Heart left ventricle (tissue), 16 donors: Measurements from ENCODE around the gene GAL3ST1. TPM values are rescaled to one million over a fixed set of nuclear protein-coding genes. Genes with fewer than 3 reads are reported as not detected.
"Not testable (repeated sequence)": the region's sequence is repeated elsewhere in the genome, so short reads cannot be mapped to it uniquely, and the experiment has no call there.

ENCODE experiments used
- ATAC-seq, 4 donors: fragments of 200-7000 bp; cut with Tn5 transposase; one replicate each; pipeline ENCODE4 v1.9.1; 2020 to 2022; ENCODE audit warnings: moderate library complexity in 4 of 4, mild to moderate bottlenecking in 3 of 4, moderate number of reproducible peaks in 1 of 4
- DNase-seq, 5 donors: peaks; one replicate each; pipeline ENCODE4 v3.0.0-alpha.2; 2020
- H3K27ac ChIP-seq, 12 donors: fragments of 200-600 bp; sonication (generic) in 4 of 12; one replicate each; pipeline versions ENCODE4 v1.5.0 to v1.8.0; 2016 to 2022; ENCODE audit warnings: mild to moderate bottlenecking in 2 of 12
- H3K27me3 ChIP-seq, 9 donors: fragments of 200-600 bp; sonication (generic) in 2 of 9; one replicate each; pipeline versions ENCODE4 v1.5.1 to v1.8.0; 2016 to 2022; ENCODE audit warnings: mild to moderate bottlenecking in 3 of 9
- H3K36me3 ChIP-seq, 9 donors: fragments of 200-600 bp; sonication (generic) in 2 of 9; one replicate each; pipeline versions ENCODE4 v1.5.0 to v1.8.0; 2018 to 2022; ENCODE audit warnings: mild to moderate bottlenecking in 2 of 9
- H3K4me1 ChIP-seq, 12 donors: fragments of 200-600 bp; sonication (generic) in 4 of 12; one replicate each; pipeline versions ENCODE4 v1.5.0 to v1.8.0; 2016 to 2022; ENCODE audit warnings: mild to moderate bottlenecking in 3 of 12
- H3K4me3 ChIP-seq, 12 donors: fragments of 200-600 bp; sonication (generic) in 4 of 12; one replicate each; pipeline versions ENCODE4 v1.5.0 to v1.8.0; 2017 to 2022; ENCODE audit warnings: mild to moderate bottlenecking in 9 of 12, moderate library complexity in 4 of 12
- H3K9me3 ChIP-seq, 12 donors: fragments of 200-600 bp; sonication (generic) in 4 of 12; one replicate each; pipeline versions ENCODE4 v1.5.0 to v1.8.0; 2016 to 2022; ENCODE audit warnings: mild to moderate bottlenecking in 1 of 12
- CTCF ChIP-seq, 12 donors: fragments of 200-600 bp; sonication (generic) in 4 of 12; IDR thresholded peaks; one replicate each; pipeline versions ENCODE4 v1.5.0 to v1.8.0; 2018 to 2022; ENCODE audit warnings: antibody characterized with exemption in 12 of 12, mild to moderate bottlenecking in 5 of 12
- POLR2A ChIP-seq, 2 donors: fragments of 450-650 bp; IDR thresholded peaks; one replicate each; pipeline ENCODE4 v1.6.1; 2017; ENCODE audit warnings: antibody characterized with exemption in 2 of 2, mild to moderate bottlenecking in 2 of 2, moderate library complexity in 2 of 2
- WGBS, 4 donors: extraction: QIAGEN DNeasy Blood & Tissue Kit in 2 of 4; methylation state at CpG; one replicate each; pipeline versions ENCODE4 v1.1.5 to v1.1.7; 2013 to 2018; 5-methylcytosine and 5-hydroxymethylcytosine counted together
- intact Hi-C, 10 donors: fragments of 100-400 bp; cut with DNase I; formaldehyde crosslinking; loops; one replicate each; pipeline versions ENCODE4 v1.11.1 to v1.14.2; 2022
- polyA plus RNA-seq, 2 donors: library from polyadenylated mRNA; stranded (reverse); fragments of 200-250 nt; gene quantifications; one replicate each; pipeline ENCODE4 v1.2.3, GENCODE V29; 2013
- total RNA-seq, 9 donors: library from RNA; depleted of rRNA in 2 of 9; stranded (reverse); fragments of >200 nt in 2 of 9; fragmentation: NEBNext Ultra II Directional in 3 of 9; extraction: Animal tissue kit (Norgen Biotek cat#: 25700) in 3 of 9; gene quantifications; one replicate each; pipeline versions ENCODE4 v1.1.0 to v1.2.4, GENCODE V29; 2016 to 2023
- donor health status: ischemic (EF 13 %, LVEDD 7.1; RV severe dilation, severe dysfunction).
- donor health status: healthy with polysubstance abuse.
- donor health status: DM: no; HTN: yes; CAD: no.
- donor health status: DM: no; HTN: no; CAD: no.
- donor health status: ischemic (EF 25% LVEDD 6.9; RV normal size, moderate dysfunction).
- donor health status: ischemic (EF 25% LVEDD 5.7; RV mildly dilated, moderate dysfunction).
- donor health status: healthy.
- donor health status: DM: yes; HTN: yes; CAD: no.
- donor health status: ischemic (EF 35%, LVEDD 5.7; RV mildly dilated, moderate dysfunction).
- donor health status: nonischemic (EF 11% LVEDD 7.7; RV severe dilation, severe dysfunction).
- donor health status: DM: yes; HTN: yes; CAD: no.
- donor health status: PGD.
- donor health status: ischemic (EF 29% LVEDD 5.4; RV normal size, mild dysfunction).
- donor health status: nonischemic (EF 23%, LVEDD 6.1; RV moderate dilation, normal function).

The GAL3ST1 gene
- total and polyA plus RNA-seq, 11 donors: 0.14 to 1.1 (median 0.28) TPM; not detected in 5

DNA sequence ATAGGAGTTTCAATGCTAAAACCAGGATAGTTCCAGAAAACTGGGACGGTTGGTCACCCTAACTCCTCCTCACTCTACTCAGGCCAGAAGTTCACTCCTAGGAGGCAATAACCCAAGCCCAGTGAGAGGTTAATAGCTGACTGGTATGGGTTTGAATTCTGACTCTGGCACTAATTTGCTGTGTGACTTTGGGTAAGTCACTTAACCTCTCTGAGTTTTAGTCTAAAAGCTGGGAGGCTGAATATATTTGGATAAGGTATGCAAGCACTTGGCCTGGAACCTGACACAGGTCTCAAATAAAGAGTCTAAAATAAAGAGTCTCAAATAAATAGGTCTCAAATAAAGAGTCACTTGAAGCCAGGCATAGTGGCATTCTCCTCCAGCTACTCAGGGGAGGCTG lies 21.7 kb downstream of the GAL3ST1 start:
- Histone ChIP-seq H3K9me3 (no peaks in the 10 kb centered on the region), H3K27me3 (peaks cover 0 to 5% (median 0%) of the 10 kb centered on the region in 9 donors), H3K4me1 (no peaks in the 10 kb centered on the region), H3K27ac (no peak overlapping the region), H3K4me3 (no peak overlapping the region), H3K36me3 (no peaks in the 10 kb centered on the region)
- no peak for TF ChIP-seq CTCF (IDR thresholded peaks at IDR 0.05)
- TF ChIP-seq POLR2A (IDR thresholded peaks at IDR 0.05): no peak
- no peak for DNase-seq
- WGBS, 4 donors: 38 to 80% (median 41%) methylated on average over 1 of the region's 1 CpG
- intact Hi-C loops: no loop called here
- ATAC-seq: no peak

- DNase-seq: peak in 1 of 5 donors; percentile 1
- H3K4me3 ChIP-seq, H3K9me3 ChIP-seq, H3K27ac ChIP-seq, H3K27me3 ChIP-seq, H3K36me3 ChIP-seq, intact Hi-C loops, ATAC-seq, H3K4me1 ChIP-seq: not testable (repeated sequence)
- WGBS, 4 donors: 93 to 97% (median 96%) methylated on average over 3 of the region's 3 CpGs
Measured at GRCh38 chr22:30551813-30552212, 22.7 kb downstream of the GAL3ST1 start.

DNA sequence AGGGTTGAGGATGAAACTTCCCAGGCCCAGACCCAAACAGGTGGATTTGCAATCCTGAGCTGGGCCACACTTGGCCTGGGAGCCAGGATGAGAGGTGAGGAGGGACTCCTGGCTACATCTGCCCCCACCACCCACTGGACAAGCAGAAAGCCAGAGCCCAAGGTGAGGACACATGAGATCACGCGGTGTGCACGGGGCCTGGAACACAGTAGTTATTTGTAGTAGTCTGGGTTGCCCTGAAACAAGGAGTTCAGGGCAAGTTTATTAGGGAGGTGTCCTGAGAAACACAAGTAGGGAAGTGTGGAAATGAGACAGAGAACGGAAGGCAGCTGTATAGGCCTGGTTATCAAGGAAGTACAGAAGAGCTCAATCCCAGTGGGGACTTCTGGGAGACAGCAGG lies 27.3 kb downstream of the GAL3ST1 start:
- WGBS, 4 donors: 68 to 77% (median 73%) methylated on average over 4 of the region's 4 CpGs
- Histone ChIP-seq H3K36me3 (no peaks in the 10 kb centered on the region), H3K27ac (no peak overlapping the region), H3K4me1 (peaks cover 0 to 6% (median 0%) of the 10 kb centered on the region in 12 donors), H3K4me3 (no peak overlapping the region), H3K27me3 (peaks cover 0 to 34% (median 17%) of the 10 kb centered on the region in 9 donors), H3K9me3 (no peaks in the 10 kb centered on the region)
- ATAC-seq (no peak), DNase-seq (peak in 1 of 5 donors; percentile 24)
- intact Hi-C loops: no loop called here
- TF ChIP-seq CTCF (IDR thresholded peaks at IDR 0.05): no peak
- no peak for TF ChIP-seq POLR2A (IDR thresholded peaks at IDR 0.05)

DNA sequence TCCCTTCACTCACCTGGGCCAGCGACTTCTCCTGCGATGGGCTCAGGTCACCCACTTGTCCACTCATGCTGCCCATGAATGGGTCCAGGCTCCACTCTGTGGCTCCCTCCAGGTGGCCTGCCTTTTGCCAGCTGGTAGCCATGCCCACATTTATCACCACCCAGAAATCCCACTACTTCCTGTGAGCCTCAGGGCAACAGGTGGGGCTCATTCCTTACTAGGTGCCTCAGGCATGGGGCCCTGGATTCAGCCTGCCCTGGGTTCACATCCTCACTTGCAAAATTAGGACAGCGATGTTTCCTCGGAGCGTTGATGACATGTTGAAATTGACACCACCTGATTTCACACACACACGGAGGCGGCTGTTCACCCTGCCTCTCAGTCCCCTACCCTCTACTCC lies 27.8 kb downstream of the GAL3ST1 start, which contains the start of gene SEC14L6:
Gene SEC14L6, minus strand, starts transcription at position 126 of the 400 bp plus-strand sequence. Its CDS starts 59 bp downstream, at position 67.
- ATAC-seq (no peak), DNase-seq (peak in 1 of 5 donors; percentile 25)
- H3K36me3 ChIP-seq: no peaks in the 10 kb centered on the region
- 79 to 88% (median 84%) methylated on average over 7 of the region's 7 CpGs for WGBS, 4 donors
- TF ChIP-seq POLR2A (IDR thresholded peaks at IDR 0.05) (no peak), CTCF (IDR thresholded peaks at IDR 0.05) (no peak)
- peaks cover 0 to 39% (median 22%) of the 10 kb centered on the region in 9 donors for H3K27me3 ChIP-seq
- no peak within 1 kb of the TSS for H3K27ac ChIP-seq
- intact Hi-C loops: no loop called here
- no peaks in the 10 kb centered on the region for H3K9me3 ChIP-seq
- no peak within 1 kb of the TSS for H3K4me3 ChIP-seq
- H3K4me1 ChIP-seq: peaks cover 0 to 10% (median 0%) of the 10 kb centered on the region in 12 donors

- H3K27me3 ChIP-seq: peaks cover 0 to 45% (median 28%) of the 10 kb centered on the region in 9 donors
- TF ChIP-seq CTCF (IDR thresholded peaks at IDR 0.05) (no peak), POLR2A (IDR thresholded peaks at IDR 0.05) (no peak)
- H3K27ac ChIP-seq: no peak overlapping the region
- ATAC-seq (no peak), DNase-seq (peak in 1 of 5 donors; percentile 21)
- H3K4me3 ChIP-seq: peak overlapping the region in 4 of 12 donors; percentile 44 to 53 (median 48)
- intact Hi-C loops: no loop called here
- 80 to 82% (median 82%) methylated on average over 6 to 12 of the region's 12 CpGs for WGBS, 4 donors
- H3K9me3 ChIP-seq: no peaks in the 10 kb centered on the region
- no peaks in the 10 kb centered on the region for H3K36me3 ChIP-seq
- H3K4me1 ChIP-seq: peaks cover 0 to 10% (median 0%) of the 10 kb centered on the region in 12 donors
Measured at GRCh38 chr22:30542811-30543188, 31.7 kb downstream of the GAL3ST1 start.
